Naive thymus-derived CD4-positive, alpha-beta T cell (primary cell): Measurements from ENCODE around the gene POLR3A. TPM values are rescaled to one million over a fixed set of nuclear protein-coding genes. Genes with fewer than 3 reads are reported as not detected.
A peak's percentile ranks its signal among the peaks of the same experiment; 100 is the strongest.

Source experiments
- ATAC-seq: fragments of 150-1000 bp; cut with Tn5 transposase; 2 replicates; pipeline ENCODE4 v1.10.0; 2021; ENCODE audit warnings: mild to moderate bottlenecking, moderate library complexity
- CTCF ChIA-PET: fragments of 350-600 bp; sonication (Branson Sonifier 250); formaldehyde crosslinking; loops from one replicate; lab custom pipeline; 2021; ENCODE audit warnings: antibody characterized with exemption; lab: Charles Lee
- POLR2A ChIA-PET: fragments of 350-600 bp; sonication (Branson Sonifier 250); formaldehyde crosslinking; loops from one replicate; lab custom pipeline; 2021; ENCODE audit warnings: antibody characterized with exemption, inconsistent platforms; lab: Charles Lee
- DNase-seq, 9 donors: peaks; one replicate each; pipeline versions ENCODE4 v3.0.0 to v3.0.0-alpha.2; 2020 to 2022; ENCODE audit warnings: mixed read lengths in 1 of 9
- H3K27ac ChIP-seq: one replicate; pipeline ENCODE4 v1.7.0; 2013; ENCODE audit warnings: mild to moderate bottlenecking, low read depth, low read length, moderate library complexity
- H3K27me3 ChIP-seq, 2 donors: one replicate each; pipeline ENCODE4 v1.7.0; 2013; ENCODE audit warnings: low read length in 2 of 2, mild to moderate bottlenecking in 2 of 2, moderate library complexity in 2 of 2; ENCODE audit not compliant: control insufficient read depth in 2 of 2, insufficient read depth in 2 of 2
- H3K36me3 ChIP-seq, 3 experiments: 1 replicate in 2 of 3; 2 replicates in 1 of 3; pipeline ENCODE4 v1.7.0; 2013; ENCODE audit warnings: low read length in 3 of 3, mild to moderate bottlenecking in 3 of 3, moderate library complexity in 1 of 3; ENCODE audit not compliant: insufficient read depth in 3 of 3, control insufficient read depth in 2 of 3
- H3K4me1 ChIP-seq, 2 donors: one replicate each; pipeline ENCODE4 v1.7.0; 2013; ENCODE audit warnings: low read length in 2 of 2, mild to moderate bottlenecking in 2 of 2, moderate library complexity in 1 of 2; ENCODE audit not compliant: control insufficient read depth in 2 of 2, insufficient read depth in 2 of 2
- H3K4me3 ChIP-seq: 2 replicates; pipeline ENCODE4 v1.7.0; 2013; ENCODE audit warnings: mild to moderate bottlenecking, low read length
- H3K9me3 ChIP-seq, 3 experiments: 1 replicate in 2 of 3; 2 replicates in 1 of 3; pipeline ENCODE4 v1.7.0; 2013; ENCODE audit warnings: low read length in 3 of 3; ENCODE audit not compliant: control insufficient read depth in 2 of 3
- H3K27ac Mint-ChIP-seq, 9 donors: one replicate each; pipeline ENCODE4 v1.8.0; 2020 to 2022; ENCODE audit warnings: mixed read lengths in 9 of 9, mild to moderate bottlenecking in 8 of 9, moderate library complexity in 5 of 9, inconsistent platforms in 2 of 9
- H3K27me3 Mint-ChIP-seq, 5 donors: one replicate each; pipeline ENCODE4 v1.8.0; 2021 to 2022; ENCODE audit warnings: mixed read lengths in 5 of 5, mild to moderate bottlenecking in 1 of 5
- H3K36me3 Mint-ChIP-seq, 5 donors: one replicate each; pipeline ENCODE4 v1.8.0; 2020 to 2022; ENCODE audit warnings: mixed read lengths in 5 of 5, mild to moderate bottlenecking in 3 of 5, inconsistent platforms in 1 of 5
- H3K4me1 Mint-ChIP-seq, 7 donors: one replicate each; pipeline ENCODE4 v1.8.0; 2020 to 2022; ENCODE audit warnings: mixed read lengths in 7 of 7, mild to moderate bottlenecking in 3 of 7, inconsistent platforms in 1 of 7
- H3K4me3 Mint-ChIP-seq, 10 donors: one replicate each; pipeline ENCODE4 v1.8.0; 2020 to 2022; ENCODE audit warnings: mild to moderate bottlenecking in 10 of 10, mixed read lengths in 10 of 10, moderate library complexity in 6 of 10, inconsistent platforms in 2 of 10
- H3K9me3 Mint-ChIP-seq, 11 donors: one replicate each; pipeline ENCODE4 v1.8.0; 2020 to 2022; ENCODE audit warnings: mixed read lengths in 11 of 11, mild to moderate bottlenecking in 4 of 11, inconsistent platforms in 1 of 11, moderate library complexity in 1 of 11
- intact Hi-C, 2 donors: fragments of 100-400 bp; cut with micrococcal nuclease; formaldehyde crosslinking; loops; one replicate each; pipeline ENCODE4 v1.15.1; 2023
- polyA plus RNA-seq, 2 donors: library from polyadenylated mRNA; unstranded; fragments of 300-500 nt; fragmentation: Illumina TruSeq; gene quantifications; one replicate each; pipeline ENCODE4 v1.2.3, GENCODE V29; 2021
- total RNA-seq, 6 experiments: library from RNA in 5 of 6; stranded (reverse) in 5 of 6; gene quantifications; 1 replicate in 5 of 6; 2 replicates in 1 of 6; pipeline ENCODE4 v1.2.3 and lab custom pipeline; 2021 to 2026

Gene POLR3A
- total and polyA plus RNA-seq, 7 experiments from 2014 or later: 5.5 to 20.9 (median 13.4) TPM

GRCh38 chr10:78042752-78043104 is 13.4 kb upstream of the POLR3A start:
- H3K27me3 ChIP-seq: no peaks in the 10 kb centered on the region
- intact Hi-C loops: no loop called here
- no peaks in the 10 kb centered on the region for H3K27me3 Mint-ChIP-seq
- peaks cover 2 to 4% of the 10 kb centered on the region in 2 donors for H3K4me1 ChIP-seq
- no peak overlapping the region for H3K4me3 ChIP-seq
- ChIA-PET CTCF (no interaction called here), POLR2A (interaction anchor here (0.7 kb wide), 1 partner anchor 1064 kb away, joined by 3 read pairs; no protein-coding TSS in a partner anchor)
- H3K9me3 ChIP-seq: no peaks in the 10 kb centered on the region
- peak overlapping the region in 3 of 9 donors; percentile 15 to 71 (median 34) for H3K27ac Mint-ChIP-seq
- ATAC-seq (no peak), DNase-seq (no peak)
- H3K27ac ChIP-seq: no peak overlapping the region
- peaks cover 24 to 53% (median 47%) of the 10 kb centered on the region in 7 donors for H3K4me1 Mint-ChIP-seq
- H3K4me3 Mint-ChIP-seq: no peak overlapping the region
- H3K9me3 Mint-ChIP-seq: no peaks in the 10 kb centered on the region
- peaks cover 14 to 36% (median 20%) of the 10 kb centered on the region in 5 donors for H3K36me3 Mint-ChIP-seq
- peaks cover 14 to 55% (median 41%) of the 10 kb centered on the region in 3 experiments for H3K36me3 ChIP-seq

GRCh38 chr10:78042058-78042751 is 12.9 kb upstream of the POLR3A start:
- Histone ChIP-seq H3K4me3 (no peak overlapping the region), H3K4me1 (peaks cover 5 to 7% of the 10 kb centered on the region in 2 donors), H3K27ac (no peak overlapping the region), H3K9me3 (no peaks in the 10 kb centered on the region), H3K27me3 (no peaks in the 10 kb centered on the region), H3K36me3 (peaks cover 17 to 60% (median 42%) of the 10 kb centered on the region in 3 experiments)
- Mint-ChIP-seq H3K36me3 (peaks cover 14 to 42% (median 23%) of the 10 kb centered on the region in 5 donors), H3K27ac (peak overlapping the region in 6 of 9 donors; percentile 8 to 71 (median 26)), H3K27me3 (no peaks in the 10 kb centered on the region), H3K4me3 (no peak overlapping the region), H3K4me1 (peaks cover 21 to 53% (median 42%) of the 10 kb centered on the region in 7 donors), H3K9me3 (no peaks in the 10 kb centered on the region)
- intact Hi-C loops: no loop called here
- ATAC-seq (no peak), DNase-seq (no peak)
- ChIA-PET POLR2A (interaction anchor here (0.7 kb wide), 1 partner anchor 1064 kb away, joined by 3 read pairs; no protein-coding TSS in a partner anchor), CTCF (no interaction called here)

GRCh38 chr10:78041170-78042057 is 12.1 kb upstream of the POLR3A start:
- H3K36me3 ChIP-seq: peaks cover 23 to 68% (median 42%) of the 10 kb centered on the region in 3 experiments
- peaks cover 11 to 13% of the 10 kb centered on the region in 2 donors for H3K4me1 ChIP-seq
- peak overlapping the region in 1 of 10 donors; percentile 45 for H3K4me3 Mint-ChIP-seq
- no peak overlapping the region for H3K4me3 ChIP-seq
- DNase-seq (no peak), ATAC-seq (no peak)
- no peak overlapping the region for H3K27ac ChIP-seq
- H3K27me3 ChIP-seq: no peaks in the 10 kb centered on the region
- CTCF ChIA-PET: no interaction called here
- POLR2A ChIA-PET: no interaction called here
- peaks cover 20 to 49% (median 31%) of the 10 kb centered on the region in 5 donors for H3K36me3 Mint-ChIP-seq
- peaks cover 23 to 59% (median 47%) of the 10 kb centered on the region in 7 donors for H3K4me1 Mint-ChIP-seq
- intact Hi-C loops: no loop called here
- no peaks in the 10 kb centered on the region for H3K27me3 Mint-ChIP-seq
- H3K9me3 ChIP-seq: no peaks in the 10 kb centered on the region
- H3K27ac Mint-ChIP-seq: peak overlapping the region; percentile 18 to 85 (median 53)
- no peaks in the 10 kb centered on the region for H3K9me3 Mint-ChIP-seq

- Mint-ChIP-seq H3K27ac (peak overlapping the region in 2 of 9 donors; percentile 61 to 81), H3K4me3 (no peak overlapping the region), H3K9me3 (no peaks in the 10 kb centered on the region), H3K36me3 (peaks cover 27 to 63% (median 35%) of the 10 kb centered on the region in 5 donors), H3K27me3 (no peaks in the 10 kb centered on the region), H3K4me1 (peaks cover 23 to 76% (median 64%) of the 10 kb centered on the region in 7 donors)
- DNase-seq: no peak
- Histone ChIP-seq H3K4me3 (no peak overlapping the region), H3K4me1 (peaks cover 27 to 28% of the 10 kb centered on the region in 2 donors), H3K9me3 (no peaks in the 10 kb centered on the region), H3K27me3 (no peaks in the 10 kb centered on the region), H3K27ac (peak overlapping the region; percentile 12), H3K36me3 (peaks cover 32 to 79% (median 50%) of the 10 kb centered on the region in 3 experiments)
- no peak for ATAC-seq
- intact Hi-C loops: no loop called here
- ChIA-PET POLR2A (no interaction called here), CTCF (no interaction called here)
Measured at GRCh38 chr10:78039743-78040142, 10.4 kb upstream of the POLR3A start.

GRCh38 chr10:78038791-78039547 is 9.7 kb upstream of the POLR3A start:
- H3K36me3 ChIP-seq: peaks cover 32 to 74% (median 50%) of the 10 kb centered on the region in 3 experiments
- H3K27ac Mint-ChIP-seq: peak overlapping the region in 5 of 9 donors; percentile 6 to 81 (median 40)
- no peaks in the 10 kb centered on the region for H3K9me3 ChIP-seq
- intact Hi-C loops: no loop called here
- POLR2A ChIA-PET: interaction anchor here (0.6 kb wide), 1 partner anchor 18 kb away, joined by 3 read pairs; no protein-coding TSS in a partner anchor
- peaks cover 29 to 76% (median 61%) of the 10 kb centered on the region in 7 donors for H3K4me1 Mint-ChIP-seq
- H3K4me3 ChIP-seq: no peak overlapping the region
- H3K4me1 ChIP-seq: peaks cover 31 to 34% of the 10 kb centered on the region in 2 donors
- ATAC-seq: no peak
- H3K27ac ChIP-seq: peak overlapping the region; percentile 14
- H3K36me3 Mint-ChIP-seq: peaks cover 28 to 63% (median 35%) of the 10 kb centered on the region in 5 donors
- no peaks in the 10 kb centered on the region for H3K9me3 Mint-ChIP-seq
- DNase-seq: no peak
- no peaks in the 10 kb centered on the region for H3K27me3 Mint-ChIP-seq
- H3K4me3 Mint-ChIP-seq: peak overlapping the region in 3 of 10 donors; percentile 17 to 56 (median 20)
- H3K27me3 ChIP-seq: no peaks in the 10 kb centered on the region
- CTCF ChIA-PET: no interaction called here

- H3K36me3 ChIP-seq: peaks cover 32 to 73% (median 50%) of the 10 kb centered on the region in 3 experiments
- Mint-ChIP-seq H3K4me1 (peaks cover 30 to 79% (median 61%) of the 10 kb centered on the region in 7 donors), H3K4me3 (peak overlapping the region in 1 of 10 donors; percentile 82), H3K27ac (peak overlapping the region in 2 of 9 donors; percentile 8 to 34), H3K36me3 (peaks cover 28 to 63% (median 35%) of the 10 kb centered on the region in 5 donors), H3K27me3 (no peaks in the 10 kb centered on the region), H3K9me3 (no peaks in the 10 kb centered on the region)
- ATAC-seq (no peak), DNase-seq (no peak)
- POLR2A ChIA-PET: no interaction called here
- no peak overlapping the region for H3K4me3 ChIP-seq
- H3K4me1 ChIP-seq: peaks cover 31 to 34% of the 10 kb centered on the region in 2 donors
- no peak overlapping the region for H3K27ac ChIP-seq
- H3K9me3 ChIP-seq: no peaks in the 10 kb centered on the region
- CTCF ChIA-PET: no interaction called here
- intact Hi-C loops: no loop called here
- H3K27me3 ChIP-seq: no peaks in the 10 kb centered on the region
Measured at GRCh38 chr10:78038105-78038504, 8.8 kb upstream of the POLR3A start.
